Ectodermal cell (in vitro differentiated cells): ENCODE measurements around the gene GCN1.

ENCODE experiments used
- H3K27ac ChIP-seq: 2 replicates; pipeline ENCODE4 v1.7.0; 2013; ENCODE audit warnings: mild to moderate bottlenecking, low read depth, low read length; ENCODE audit not compliant: insufficient read depth, poor library complexity, severe bottlenecking
- H3K27me3 ChIP-seq: 2 replicates; pipeline ENCODE4 v1.7.0; 2013; ENCODE audit warnings: mild to moderate bottlenecking, low read length; ENCODE audit not compliant: insufficient read depth, control insufficient read depth, poor library complexity, severe bottlenecking
- H3K36me3 ChIP-seq: one replicate; pipeline ENCODE4 v1.7.0; 2013; ENCODE audit warnings: low read length; ENCODE audit not compliant: control insufficient read depth, insufficient read depth
- H3K4me1 ChIP-seq: one replicate; pipeline ENCODE4 v1.7.0; 2013; ENCODE audit warnings: low read length; ENCODE audit not compliant: control insufficient read depth, insufficient read depth
- H3K4me3 ChIP-seq: 2 replicates; pipeline ENCODE4 v1.7.0; 2013; ENCODE audit warnings: low read depth, low read length, control low read depth; ENCODE audit not compliant: insufficient read depth
- H3K9me3 ChIP-seq: 2 replicates; pipeline ENCODE4 v1.7.0; 2013; ENCODE audit warnings: mild to moderate bottlenecking, low read length, moderate library complexity; ENCODE audit not compliant: control insufficient read depth
- whole genome bisulfite sequencing, 2 experiments: methylation state at CpG; one replicate each; pipeline ENCODE4 v1.1.7; 2013; ENCODE audit warnings: missing lambda C conversion rate in 2 of 2; 5-methylcytosine and 5-hydroxymethylcytosine counted together

GCN1 gene

DNA sequence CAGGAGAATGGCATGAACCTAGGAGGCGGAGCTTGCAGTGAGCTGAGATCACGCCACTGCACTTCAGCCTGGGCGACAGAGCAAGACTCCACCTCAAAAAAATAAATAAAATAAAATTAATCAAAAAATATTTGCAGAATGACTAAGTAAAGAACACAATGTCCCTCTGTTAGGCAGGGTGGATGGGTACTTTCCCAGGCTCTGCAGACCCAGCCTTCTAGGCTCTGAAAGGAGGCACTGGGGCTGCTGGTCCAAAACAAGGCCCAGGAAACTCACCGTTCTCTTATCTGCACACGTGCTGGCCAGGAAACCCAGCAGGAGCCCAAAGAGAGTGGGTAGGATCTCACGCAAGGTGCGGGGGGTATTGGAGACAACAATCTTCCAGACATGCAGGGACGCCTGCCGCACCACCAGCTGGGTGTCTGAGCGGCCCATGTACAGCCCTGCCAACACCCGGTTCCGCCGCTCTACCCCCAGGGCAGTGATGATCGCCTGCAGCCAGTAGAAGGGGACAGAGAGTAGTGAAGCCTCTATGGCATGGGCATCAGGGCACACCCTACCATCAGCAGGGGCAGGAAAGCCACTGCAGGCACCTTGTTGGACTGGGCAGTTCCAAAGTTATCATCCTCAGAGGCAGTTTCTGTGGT, 52.2 kb downstream of the GCN1 start:
- 96% methylated on average over 13 to 14 of the region's 14 CpGs for WGBS, 2 experiments
- no peaks in the 10 kb centered on the region for H3K9me3 ChIP-seq
- H3K27me3 ChIP-seq = no peaks in the 10 kb centered on the region
- no peaks in the 10 kb centered on the region for H3K4me1 ChIP-seq
- no peak overlapping the region for H3K4me3 ChIP-seq
- H3K36me3 ChIP-seq = peaks cover 59% of the 10 kb centered on the region
- no peak overlapping the region for H3K27ac ChIP-seq

DNA sequence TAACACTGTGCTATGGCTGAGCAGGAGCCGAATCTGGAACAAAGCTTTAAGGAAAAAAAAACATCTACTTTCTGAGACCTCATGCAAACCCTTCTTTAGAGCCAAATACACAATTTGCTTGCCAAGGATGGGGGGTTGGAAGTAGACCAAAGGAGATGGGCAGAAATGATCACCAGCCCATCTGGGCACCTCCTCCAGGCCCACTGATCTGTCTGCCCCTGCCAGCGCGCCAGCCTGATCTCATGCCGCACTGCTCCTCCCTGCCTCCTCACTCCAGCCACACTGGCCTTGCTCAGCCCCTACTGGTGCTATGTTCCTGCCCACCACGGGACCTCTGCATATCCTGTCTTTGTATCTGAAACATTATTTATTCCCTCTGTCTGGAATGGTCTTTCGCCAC, 53.2 kb downstream of the GCN1 start:
- Histone ChIP-seq H3K27ac (no peak overlapping the region), H3K4me3 (no peak overlapping the region), H3K27me3 (no peaks in the 10 kb centered on the region), H3K9me3 (no peaks in the 10 kb centered on the region), H3K4me1 (no peaks in the 10 kb centered on the region), H3K36me3 (peaks cover 63% of the 10 kb centered on the region)
- WGBS, 2 experiments = 95 to 97% methylated on average over 6 of the region's 6 CpGs

DNA sequence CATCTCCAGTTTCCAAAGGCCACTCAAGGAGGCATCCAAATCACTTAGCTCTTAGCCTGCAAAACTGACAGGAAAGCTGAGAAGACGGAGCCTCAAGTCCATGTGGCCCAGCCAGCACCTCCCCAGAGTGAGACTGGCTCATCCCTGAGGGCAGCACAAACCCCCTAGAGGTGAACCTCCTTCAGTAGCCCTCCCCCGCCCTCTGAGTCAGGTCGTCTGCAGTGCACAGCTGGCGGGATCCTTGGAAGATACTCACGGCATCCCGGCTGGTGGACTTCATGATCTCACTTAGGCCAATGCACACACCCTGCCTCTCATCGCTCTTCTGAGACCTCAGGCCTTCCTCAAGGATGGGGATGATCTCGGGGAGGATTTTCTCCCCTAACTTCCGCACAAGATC, 53.9 kb downstream of the GCN1 start:
- Histone ChIP-seq H3K4me1 (no peaks in the 10 kb centered on the region), H3K27me3 (no peaks in the 10 kb centered on the region), H3K9me3 (no peaks in the 10 kb centered on the region), H3K36me3 (peaks cover 68% of the 10 kb centered on the region), H3K27ac (no peak overlapping the region), H3K4me3 (no peak overlapping the region)
- 93 to 94% methylated on average over 9 of the region's 9 CpGs for WGBS, 2 experiments

DNA sequence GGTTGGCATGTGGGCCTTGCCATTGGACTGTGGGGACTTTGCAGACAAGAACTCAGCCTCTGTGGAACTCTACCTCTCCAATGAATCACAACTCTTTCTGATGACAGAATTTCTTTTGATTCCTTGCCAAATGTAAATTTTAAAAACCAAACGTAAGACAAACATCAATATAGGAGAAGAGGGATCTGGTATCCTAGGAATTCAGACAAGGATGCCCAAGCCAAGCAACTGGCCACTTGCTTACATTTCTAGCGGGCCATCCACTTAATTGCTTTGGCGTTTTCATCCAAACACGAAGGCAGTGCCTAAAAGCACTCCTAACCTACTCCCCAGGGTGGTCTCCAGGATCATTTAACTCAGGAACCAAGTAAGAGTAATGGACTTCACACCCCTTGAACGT, 54.6 kb downstream of the GCN1 start:
- Histone ChIP-seq H3K36me3 (peaks cover 69% of the 10 kb centered on the region), H3K27me3 (no peaks in the 10 kb centered on the region), H3K4me3 (no peak overlapping the region), H3K27ac (no peak overlapping the region), H3K4me1 (no peaks in the 10 kb centered on the region), H3K9me3 (no peaks in the 10 kb centered on the region)
- 94% methylated on average over 5 of the region's 5 CpGs for WGBS, 2 experiments

DNA sequence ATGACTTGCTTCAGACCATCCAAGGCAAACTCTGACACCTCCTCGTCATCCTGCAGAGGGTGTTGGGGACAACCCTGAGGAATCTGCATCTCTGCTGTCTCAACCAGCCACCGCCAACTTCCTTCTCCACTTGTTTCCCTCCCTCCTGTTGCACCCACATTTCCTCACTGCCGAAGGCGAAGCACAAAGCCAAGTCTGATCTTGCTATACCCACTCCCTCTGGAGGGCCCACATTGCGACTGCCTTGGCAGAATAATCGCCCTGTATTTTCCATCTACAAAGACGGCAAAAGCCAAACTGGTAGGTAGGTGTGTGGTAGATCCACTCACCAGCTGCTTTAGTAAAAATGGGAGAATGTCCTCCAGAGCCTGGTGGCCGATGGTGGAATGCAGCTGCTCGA, 56.1 kb downstream of the GCN1 start:
- no peak overlapping the region for H3K27ac ChIP-seq
- no peaks in the 10 kb centered on the region for H3K27me3 ChIP-seq
- H3K9me3 ChIP-seq = no peaks in the 10 kb centered on the region
- no peaks in the 10 kb centered on the region for H3K4me1 ChIP-seq
- WGBS, 2 experiments = 94 to 98% methylated on average over 9 of the region's 9 CpGs
- H3K4me3 ChIP-seq = no peak overlapping the region
- H3K36me3 ChIP-seq = peaks cover 68% of the 10 kb centered on the region

DNA sequence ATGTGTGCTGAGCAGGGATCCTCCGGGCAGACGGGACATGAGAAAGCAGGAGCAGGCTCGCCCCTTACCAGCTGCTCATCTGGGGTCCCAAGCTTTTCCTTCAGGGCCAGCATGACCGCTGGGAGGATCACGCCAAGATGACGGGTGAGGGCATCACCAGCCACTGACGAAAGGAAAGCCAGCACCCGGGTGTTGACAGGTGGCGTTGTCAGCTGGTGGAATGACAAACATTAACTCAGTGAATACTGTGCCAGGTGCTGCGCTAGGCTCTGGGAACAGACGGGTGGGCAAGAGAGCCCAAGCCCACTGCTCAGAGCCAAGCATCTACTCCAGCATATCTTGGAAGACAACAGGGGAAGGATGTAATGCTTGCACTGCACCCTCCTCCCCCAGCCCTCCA, 56.7 kb downstream of the GCN1 start:
- no peak overlapping the region for H3K4me3 ChIP-seq
- H3K9me3 ChIP-seq = no peaks in the 10 kb centered on the region
- H3K27me3 ChIP-seq = no peaks in the 10 kb centered on the region
- no peaks in the 10 kb centered on the region for H3K4me1 ChIP-seq
- H3K27ac ChIP-seq = no peak overlapping the region
- H3K36me3 ChIP-seq = peaks cover 74% of the 10 kb centered on the region
- 96 to 97% methylated on average over 11 of the region's 11 CpGs for WGBS, 2 experiments

DNA sequence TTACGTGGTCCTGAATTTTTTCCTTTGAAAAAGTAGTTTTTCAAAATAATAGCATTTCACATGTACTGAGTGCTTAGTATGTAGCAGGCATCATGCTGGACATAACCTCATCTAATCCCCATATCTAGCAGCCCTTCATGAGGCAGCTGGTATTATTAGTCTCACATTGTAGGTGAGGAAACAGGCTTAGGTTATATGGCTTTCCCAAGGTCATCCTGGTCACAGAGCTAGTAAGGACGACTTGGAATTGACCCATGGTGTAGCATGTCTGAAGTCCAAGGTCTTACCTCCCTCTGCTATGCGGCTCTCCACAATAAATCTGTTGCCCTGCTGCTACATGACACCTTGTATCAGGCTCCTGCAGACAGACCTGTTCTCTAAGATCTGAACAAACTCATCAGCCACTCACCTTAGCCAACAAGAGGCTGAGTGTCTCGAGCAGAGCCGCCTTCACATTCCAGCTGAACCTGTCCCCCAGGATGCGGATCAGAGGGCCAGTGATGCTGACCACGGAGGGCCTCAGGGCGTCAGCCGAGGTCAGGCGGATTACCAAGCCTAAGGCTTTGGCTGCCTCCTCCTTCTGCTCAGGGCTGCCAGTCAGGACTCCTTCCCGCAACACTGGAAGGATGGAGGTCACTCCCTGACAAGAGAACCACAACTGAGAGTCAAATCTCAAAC, 58.3 kb downstream of the GCN1 start:
- 95 to 96% methylated on average over 11 of the region's 11 CpGs for WGBS, 2 experiments
- Histone ChIP-seq H3K9me3 (no peaks in the 10 kb centered on the region), H3K27me3 (no peaks in the 10 kb centered on the region), H3K4me1 (no peaks in the 10 kb centered on the region), H3K4me3 (no peak overlapping the region), H3K27ac (no peak overlapping the region), H3K36me3 (peaks cover 80% of the 10 kb centered on the region)

DNA sequence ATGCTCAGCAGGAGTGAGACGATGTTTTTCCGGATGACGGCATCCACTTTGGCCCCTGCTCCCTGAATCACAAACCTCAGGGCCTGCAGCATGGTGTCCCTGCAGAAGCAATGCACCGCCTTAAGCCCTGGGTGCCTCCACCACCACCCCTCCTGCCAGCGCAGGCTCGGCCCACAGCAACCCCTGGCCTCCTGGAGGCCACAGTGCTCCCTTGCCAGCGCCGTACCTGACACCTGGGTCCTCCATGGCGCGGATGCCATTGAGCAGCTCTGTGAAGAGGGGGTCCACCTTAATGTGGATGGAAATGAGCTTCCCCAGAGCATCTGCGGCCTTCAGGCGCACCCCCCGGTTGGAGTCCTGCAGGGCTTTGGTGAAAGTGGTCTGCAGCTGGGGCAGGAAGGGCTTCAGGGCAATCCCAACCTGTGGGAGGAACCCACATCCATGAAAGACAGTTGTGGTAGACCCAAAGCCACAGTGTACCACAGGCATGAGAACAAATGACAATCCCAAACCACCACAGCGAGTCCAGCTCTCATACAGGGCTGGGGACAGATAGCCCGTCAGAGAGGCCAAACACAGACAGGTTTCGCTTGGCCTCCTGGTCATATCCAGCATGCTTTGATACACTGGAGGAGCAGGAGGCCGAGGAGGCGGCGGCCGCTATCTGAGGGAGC, 60.1 kb downstream of the GCN1 start:
- Histone ChIP-seq H3K4me1 (no peaks in the 10 kb centered on the region), H3K27me3 (no peaks in the 10 kb centered on the region), H3K27ac (no peak overlapping the region), H3K36me3 (peaks cover 88% of the 10 kb centered on the region), H3K9me3 (no peaks in the 10 kb centered on the region), H3K4me3 (no peak overlapping the region)
- WGBS, 2 experiments = 96 to 97% methylated on average over 20 of the region's 20 CpGs

DNA sequence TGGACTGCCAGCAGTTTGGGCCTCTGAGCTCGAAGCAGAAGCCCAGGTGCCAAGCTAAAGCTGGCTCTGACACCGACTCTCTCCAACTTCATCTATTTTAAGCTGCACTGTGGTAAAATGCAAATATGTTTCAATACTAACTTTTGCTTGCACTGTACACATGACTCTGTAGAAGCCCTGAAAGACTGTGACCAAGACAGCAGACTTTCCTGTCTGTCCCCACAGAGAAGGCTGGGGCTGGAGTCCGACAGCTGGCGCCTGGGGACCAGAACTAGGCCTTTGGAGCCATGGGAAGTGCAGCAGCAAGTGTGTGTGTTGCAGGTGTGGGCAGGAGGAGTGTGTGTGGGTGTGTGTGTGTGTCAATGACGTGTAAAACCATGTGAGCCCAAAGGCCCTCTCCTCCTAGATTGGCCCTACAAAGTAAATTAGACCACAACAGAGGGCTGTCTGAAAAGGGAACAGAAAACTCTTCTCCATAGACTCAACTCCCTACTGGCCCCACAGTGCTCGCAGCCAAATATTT, 61.6 kb downstream of the GCN1 start:
- H3K4me1 ChIP-seq = no peaks in the 10 kb centered on the region
- no peaks in the 10 kb centered on the region for H3K27me3 ChIP-seq
- WGBS, 2 experiments = 91 to 95% methylated on average over 5 to 6 of the region's 6 CpGs
- no peak overlapping the region for H3K27ac ChIP-seq
- no peaks in the 10 kb centered on the region for H3K9me3 ChIP-seq
- H3K4me3 ChIP-seq = no peak overlapping the region
- peaks cover 93% of the 10 kb centered on the region for H3K36me3 ChIP-seq

DNA sequence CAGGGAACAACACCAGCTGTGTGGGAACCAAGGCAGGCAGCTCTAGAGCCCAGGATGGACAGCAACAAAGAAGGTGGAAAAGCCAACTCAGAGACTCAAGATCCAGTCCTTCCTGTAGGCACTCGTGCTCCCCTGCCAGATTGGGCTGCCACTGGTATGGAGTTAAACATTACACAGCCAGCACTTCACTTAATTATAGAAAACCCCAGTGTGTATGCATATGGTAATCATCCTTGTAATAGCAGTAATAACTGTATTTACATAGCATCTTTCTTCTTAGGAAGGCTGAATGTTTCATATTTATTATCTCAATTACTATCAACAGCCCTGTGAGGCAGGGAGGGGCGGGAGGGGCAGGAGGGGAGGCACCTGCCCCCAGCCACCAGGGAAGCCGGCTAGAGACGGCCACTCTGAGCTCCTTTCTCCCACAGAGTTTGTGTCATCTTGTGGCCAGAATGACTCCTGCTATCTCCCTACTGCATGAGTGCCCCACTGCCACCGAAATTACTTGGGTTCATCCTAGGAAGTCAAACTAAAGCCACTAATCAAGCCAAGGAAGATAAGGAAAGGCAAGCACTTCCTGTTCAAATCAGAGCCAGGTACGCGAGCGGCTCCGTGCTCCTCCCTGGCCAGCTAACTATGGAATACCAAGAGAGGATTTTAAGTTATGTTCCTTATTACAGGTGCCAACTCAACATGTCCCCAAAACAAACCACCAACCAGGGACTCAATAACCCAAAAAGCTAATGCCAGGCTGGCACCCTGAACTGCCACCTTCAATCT, 62.3 kb downstream of the GCN1 start:
- Histone ChIP-seq H3K27ac (no peak overlapping the region), H3K36me3 (peaks cover 92% of the 10 kb centered on the region), H3K4me1 (no peaks in the 10 kb centered on the region), H3K9me3 (no peaks in the 10 kb centered on the region), H3K4me3 (no peak overlapping the region), H3K27me3 (no peaks in the 10 kb centered on the region)
- WGBS, 2 experiments = 93 to 94% methylated on average over 9 of the region's 9 CpGs
